HCT116 (cell line): ENCODE data around the gene ACYP2. TPM values are rescaled to one million over a fixed set of nuclear protein-coding genes. Genes with fewer than 3 reads are reported as not detected.

Source experiments
- ATAC-seq: fragments of 200-7000 bp; cut with Tn5 transposase; 2 replicates; pipeline ENCODE4 v1.9.1; 2020; ENCODE audit warnings: mild to moderate bottlenecking, moderate library complexity
- BruUV-seq: library from RNA; stranded (reverse); fragments of 400-500 nt; replicated peaks from 2 replicates; lab custom pipeline; 2021; lab: Mats Ljungman, UMichigan
- CTCF ChIA-PET: fragments of 300-600 bp; sonication (Branson Sonifier 250); formaldehyde crosslinking; loops from one replicate; lab custom pipeline; 2021; ENCODE audit warnings: antibody characterized with exemption; lab: Charles Lee
- POLR2A ChIA-PET: fragments of 300-600, 350-600 bp; sonication (Branson Sonifier 250); formaldehyde crosslinking; loops from one replicate; lab custom pipeline; 2021; ENCODE audit warnings: antibody characterized with exemption; lab: Charles Lee
- RAD21 ChIA-PET, 2 experiments: fragments of 300-600 bp; sonication (Branson Sonifier 250); formaldehyde crosslinking; loops; one replicate each; lab custom pipeline; 2023; ENCODE audit warnings: low total read pairs in 2 of 2; ENCODE audit not compliant: uncharacterized antibody in 2 of 2, unreplicated experiment in 2 of 2, low non-redundant PET in 1 of 2; lab: Charles Lee
- DNase-seq: peaks from one replicate; pipeline ENCODE4 v3.0.0-alpha.2; 2010; ENCODE audit warnings: low read depth, low spot score
- H2AFZ ChIP-seq: fragments of 200-600 bp; shearing (Covaris generic), sonication (generic); 2 replicates; pipeline ENCODE4 v1.6.1; 2017; ENCODE audit warnings: low read depth, mixed run types, mixed read lengths, antibody characterized with exemption, low read length; ENCODE audit not compliant: poor library complexity, severe bottlenecking
- H3K27ac ChIP-seq: 2 replicates; pipeline ENCODE4 v1.5.1; 2012; ENCODE audit warnings: low read depth, low read length
- H3K27me3 ChIP-seq: fragments of 200-600 bp; sonication (generic); 2 replicates; pipeline ENCODE4 v1.6.1; 2016; ENCODE audit warnings: mixed run types, low read length, mixed read lengths; ENCODE audit not compliant: insufficient read depth
- H3K36me3 ChIP-seq, 2 experiments: fragments of 200-500 bp in 1 of 2; fragments of 200-600 bp in 1 of 2; sonication (Bioruptor generic) in 1 of 2; sonication (generic) in 1 of 2; 2 replicates each; pipeline versions ENCODE4 v1.5.1 to v1.6.1; 2014 to 2016; ENCODE audit warnings: low read length in 2 of 2, inconsistent platforms in 1 of 2, mixed read lengths in 1 of 2, mixed run types in 1 of 2; ENCODE audit not compliant: insufficient read depth in 2 of 2, control insufficient read depth in 1 of 2
- H3K4me1 ChIP-seq, 2 experiments: fragments of 200-600 bp in 1 of 2; sonication (generic) in 1 of 2; 2 replicates each; pipeline versions ENCODE4 v1.5.1 to v1.6.1; 2012 to 2017; ENCODE audit warnings: low read length in 2 of 2, inconsistent platforms in 1 of 2, mild to moderate bottlenecking in 1 of 2, mixed read lengths in 1 of 2, mixed run types in 1 of 2, moderate library complexity in 1 of 2; ENCODE audit not compliant: insufficient read depth in 2 of 2, control insufficient read depth in 1 of 2
- H3K4me2 ChIP-seq: fragments of 200-600 bp; sonication (generic); 2 replicates; pipeline ENCODE4 v1.6.1; 2017; ENCODE audit warnings: mixed run types, low read length, mixed read lengths
- H3K4me3 ChIP-seq, 2 experiments: fragments of 200-600 bp in 1 of 2; sonication (generic) in 1 of 2; replicated peaks in 1 of 2; 2 replicates each; pipeline ENCODE4 v1.5.1; 2011 to 2016; ENCODE audit warnings: low read length in 2 of 2, control low read depth in 1 of 2, low read depth in 1 of 2, mild to moderate bottlenecking in 1 of 2, mixed read lengths in 1 of 2, mixed run types in 1 of 2
- H3K79me2 ChIP-seq: fragments of 200-600 bp; sonication (generic); 2 replicates; pipeline ENCODE4 v1.6.1; 2017; ENCODE audit warnings: mild to moderate bottlenecking, mixed run types, low read length, moderate library complexity, mixed read lengths; ENCODE audit not compliant: insufficient read depth
- H3K9ac ChIP-seq: fragments of 200-600 bp; sonication (generic); 2 replicates; pipeline ENCODE4 v1.6.1; 2016; ENCODE audit warnings: low read length, mixed read lengths
- H3K9me2 ChIP-seq: fragments of 200-600 bp; sonication (generic), shearing (Covaris generic); 2 replicates; pipeline ENCODE4 v1.6.1; 2017; ENCODE audit warnings: mixed run types, mild to moderate bottlenecking, moderate library complexity; ENCODE audit not compliant: insufficient read depth
- H3K9me3 ChIP-seq, 2 experiments: fragments of 200-500 bp in 1 of 2; fragments of 200-600 bp in 1 of 2; sonication (Bioruptor generic) in 1 of 2; sonication (generic) in 1 of 2; 2 replicates each; pipeline ENCODE4 v1.6.1; 2014 to 2017; ENCODE audit warnings: low read length in 2 of 2, mixed read lengths in 2 of 2, inconsistent platforms in 1 of 2, low read depth in 1 of 2, mild to moderate bottlenecking in 1 of 2, mixed run types in 1 of 2, moderate library complexity in 1 of 2; ENCODE audit not compliant: control insufficient read depth in 1 of 2, insufficient read depth in 1 of 2
- H4K20me1 ChIP-seq: fragments of 200-600 bp; sonication (generic), shearing (Covaris generic); 2 replicates; pipeline ENCODE4 v1.6.1; 2017; ENCODE audit warnings: mixed run types, mild to moderate bottlenecking, moderate library complexity; ENCODE audit not compliant: insufficient read depth
- ATF3 ChIP-seq: IDR thresholded peaks from 2 replicates; pipeline ENCODE4 v1.6.1; 2012
- CBX3 ChIP-seq: IDR thresholded peaks from 2 replicates; pipeline ENCODE4 v1.6.1; 2012; ENCODE audit warnings: low read depth
- EGR1 ChIP-seq: IDR thresholded peaks from 2 replicates; pipeline ENCODE4 v1.6.1; 2012; ENCODE audit warnings: low read depth
- ELF1 ChIP-seq: IDR thresholded peaks from 2 replicates; pipeline ENCODE4 v1.6.1; 2012; ENCODE audit warnings: low read depth, borderline replicate concordance
- EZH2 ChIP-seq: fragments of 200-600 bp; sonication (generic); IDR thresholded peaks from 2 replicates; pipeline ENCODE4 v1.6.1; 2017; ENCODE audit warnings: antibody characterized with exemption, mixed run types
- EZH2phosphoT487 ChIP-seq: fragments of 200-600 bp; IDR thresholded peaks from 2 replicates; pipeline ENCODE4 v1.6.1; 2018; ENCODE audit warnings: antibody characterized with exemption, borderline replicate concordance
- FOSL1 ChIP-seq: IDR thresholded peaks from 2 replicates; pipeline ENCODE4 v1.6.1; 2012; ENCODE audit warnings: low read depth
- JUND ChIP-seq: IDR thresholded peaks from 2 replicates; pipeline ENCODE4 v1.6.1; 2012
- MAX ChIP-seq: IDR thresholded peaks from 2 replicates; pipeline ENCODE4 v1.6.1; 2012
- POLR2AphosphoS5 ChIP-seq: IDR thresholded peaks from 2 replicates; pipeline ENCODE4 v1.6.1; 2011; ENCODE audit warnings: mild to moderate bottlenecking, low read depth, low read length, moderate library complexity
- SIN3A ChIP-seq: IDR thresholded peaks from 2 replicates; pipeline ENCODE4 v1.6.1; 2012; ENCODE audit warnings: low read depth
- SRF ChIP-seq: IDR thresholded peaks from 2 replicates; pipeline ENCODE4 v1.6.1; 2012; ENCODE audit warnings: low read depth
- TCF7L2 ChIP-seq: IDR thresholded peaks from 2 replicates; pipeline ENCODE4 v1.7.0; 2011; ENCODE audit warnings: borderline replicate concordance, inconsistent platforms; ENCODE audit not compliant: insufficient read depth, insufficient read length; ENCODE audit errors: extremely low read depth
- YY1 ChIP-seq: IDR thresholded peaks from 2 replicates; pipeline ENCODE4 v1.6.1; 2011; ENCODE audit warnings: low read length, low read depth, moderate library complexity, mild to moderate bottlenecking; ENCODE audit not compliant: insufficient replicate concordance; ENCODE audit errors: extremely low read depth
- ZBTB33 ChIP-seq: IDR thresholded peaks from 2 replicates; pipeline ENCODE4 v1.6.1; 2011; ENCODE audit warnings: mild to moderate bottlenecking, low read length, moderate library complexity; ENCODE audit not compliant: insufficient replicate concordance; ENCODE audit errors: extremely low read depth
- ZFX ChIP-seq: fragments of 450-650 bp; IDR thresholded peaks from 2 replicates; pipeline ENCODE4 v1.6.1; 2017
- ZNF274 ChIP-seq: fragments of 200-500 bp; sonication (Bioruptor generic); IDR thresholded peaks from 2 replicates; pipeline ENCODE4 v1.6.1; 2014; ENCODE audit warnings: mild to moderate bottlenecking, low read depth, low read length, inconsistent platforms
- intact Hi-C: fragments of 100-400 bp; cut with micrococcal nuclease; formaldehyde crosslinking; loops from 2 replicates; pipeline ENCODE4 v1.10.0; 2022
- total RNA-seq: library from RNA; stranded (reverse); gene quantifications from one replicate; pipeline ENCODE4 v1.2.1, GENCODE V29; 2021; ENCODE audit not compliant: unreplicated experiment
- TF ChIP-seq, protein P1 (sequence below), 3 experiments: fragments of 200-600 bp in 1 of 3; sonication (generic) in 1 of 3; IDR thresholded peaks in 2 of 3; conservative IDR thresholded peaks in 1 of 3; 2 replicates each; pipeline ENCODE4 v1.5.1; 2012 to 2017; ENCODE audit warnings: low read depth in 2 of 3, low read length in 2 of 3, antibody characterized with exemption in 1 of 3, borderline replicate concordance in 1 of 3, control low read depth in 1 of 3, mild to moderate bottlenecking in 1 of 3, mixed read lengths in 1 of 3, mixed run types in 1 of 3, moderate library complexity in 1 of 3; ENCODE audit not compliant: insufficient read depth in 1 of 3

Gene ACYP2
- total RNA-seq, 1 experiment from 2014 or later: 9.4 TPM

- RAD21 ChIA-PET: no interaction called here
Observed at GRCh38 chr2:54083445-54083844, 32.0 kb upstream of the ACYP2 start.

More at GRCh38 chr2:54083445-54083844, 32.0 kb upstream of the ACYP2 start:
- no peaks in the 10 kb centered on the region for H3K36me3 ChIP-seq
- H3K9ac ChIP-seq: no peak overlapping the region
- no peak overlapping the region for H3K27ac ChIP-seq
- H3K4me3 ChIP-seq: no peak overlapping the region
- H2AFZ ChIP-seq: no peak overlapping the region
- no TSS peak for BruUV-seq
- no peaks in the 10 kb centered on the region; the same call in 1 of the 2 replicates for H3K9me2 ChIP-seq
- H3K4me2 ChIP-seq: no peak overlapping the region
- CTCF ChIA-PET: no interaction called here
- H3K4me1 ChIP-seq: peaks cover 2 to 8% of the 10 kb centered on the region in 2 experiments; a peak in 3 of 4 replicates
- no peaks in the 10 kb centered on the region for H3K27me3 ChIP-seq
- POLR2A ChIA-PET: no interaction called here
- no peaks in the 10 kb centered on the region for H3K79me2 ChIP-seq
- no peak for ATAC-seq
- H3K9me3 ChIP-seq: no peaks in the 10 kb centered on the region
- TF ChIP-seq YY1 (no peak), ZNF274 (no peak), SIN3A (no peak), SRF (no peak), JUND (no peak), ZFX (no peak), EZH2 (no peak), ZBTB33 (no peak), ELF1 (no peak), ATF3 (no peak), EGR1 (no peak), FOSL1 (no peak), MAX (no peak), POLR2AphosphoS5 (no peak), TCF7L2 (no peak), EZH2phosphoT487 (no peak), CBX3 (no peak)
- TF ChIP-seq, protein P1, sequence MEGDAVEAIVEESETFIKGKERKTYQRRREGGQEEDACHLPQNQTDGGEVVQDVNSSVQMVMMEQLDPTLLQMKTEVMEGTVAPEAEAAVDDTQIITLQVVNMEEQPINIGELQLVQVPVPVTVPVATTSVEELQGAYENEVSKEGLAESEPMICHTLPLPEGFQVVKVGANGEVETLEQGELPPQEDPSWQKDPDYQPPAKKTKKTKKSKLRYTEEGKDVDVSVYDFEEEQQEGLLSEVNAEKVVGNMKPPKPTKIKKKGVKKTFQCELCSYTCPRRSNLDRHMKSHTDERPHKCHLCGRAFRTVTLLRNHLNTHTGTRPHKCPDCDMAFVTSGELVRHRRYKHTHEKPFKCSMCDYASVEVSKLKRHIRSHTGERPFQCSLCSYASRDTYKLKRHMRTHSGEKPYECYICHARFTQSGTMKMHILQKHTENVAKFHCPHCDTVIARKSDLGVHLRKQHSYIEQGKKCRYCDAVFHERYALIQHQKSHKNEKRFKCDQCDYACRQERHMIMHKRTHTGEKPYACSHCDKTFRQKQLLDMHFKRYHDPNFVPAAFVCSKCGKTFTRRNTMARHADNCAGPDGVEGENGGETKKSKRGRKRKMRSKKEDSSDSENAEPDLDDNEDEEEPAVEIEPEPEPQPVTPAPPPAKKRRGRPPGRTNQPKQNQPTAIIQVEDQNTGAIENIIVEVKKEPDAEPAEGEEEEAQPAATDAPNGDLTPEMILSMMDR (IDR thresholded peaks at IDR 0.05 in 2 of 3, conservative IDR thresholded peaks at IDR 0.05 in 1 of 3; ENCODE audit: borderline replicate concordance in 1 of 3, insufficient read depth in 1 of 3, low read depth in 2 of 3, low read length in 2 of 3): no peak
- TF ChIP-seq, all 23 proteins: peak for 0
- H4K20me1 ChIP-seq: no peaks in the 10 kb centered on the region
- intact Hi-C loops: no loop called here
- no peak for DNase-seq
